GM19025 (cell line): ENCODE measurements around the gene RAB1B.
"Not testable (repeated sequence)": the region's sequence is repeated elsewhere in the genome, so short reads cannot be mapped to it uniquely, and the experiment has no call there.

ENCODE experiments used
- ATAC-seq: cut with Tn5 transposase; IDR thresholded peaks from one replicate; pipeline ENCODE4 v1.9.1; 2021; ENCODE audit warnings: mild to moderate bottlenecking, low read depth, moderate library complexity; ENCODE audit not compliant: unreplicated experiment

Gene RAB1B

GRCh38 chr11:66317723-66318599 is 49.5 kb downstream of the RAB1B start:
- no peak for ATAC-seq

- no peak for ATAC-seq
These were observed 50.1 kb downstream of the RAB1B start for GRCh38 chr11:66318600-66318970.

- not testable (repeated sequence) for ATAC-seq
These were observed 51.9 kb downstream of the RAB1B start for GRCh38 chr11:66320289-66320688.

- not testable (repeated sequence) for ATAC-seq
These were observed 52.3 kb downstream of the RAB1B start for GRCh38 chr11:66320748-66321147.

GRCh38 chr11:66321606-66322005 is 53.2 kb downstream of the RAB1B start:
- no peak for ATAC-seq

GRCh38 chr11:66322732-66323427 is 54.4 kb downstream of the RAB1B start:
- ATAC-seq: no peak

- ATAC-seq: no peak
These were observed 55.2 kb downstream of the RAB1B start for GRCh38 chr11:66323684-66324083.

- ATAC-seq: no peak
These were observed 56.2 kb downstream of the RAB1B start for GRCh38 chr11:66324664-66325063.

- ATAC-seq: no peak
These were observed 56.8 kb downstream of the RAB1B start for GRCh38 chr11:66325263-66325671.

GRCh38 chr11:66326261-66327111 is 58.0 kb downstream of the RAB1B start:
- ATAC-seq: no peak
